Kidney (tissue), 14 donors: ENCODE results near the gene MIER1. TPM values are rescaled to one million over a fixed set of nuclear protein-coding genes. Genes with fewer than 3 reads are reported as not detected.

Experiments used
- DNase-seq, 5 donors: peaks; one replicate each; pipeline ENCODE4 v3.0.0-alpha.2; 2013 to 2020
- FAIRE-seq: peaks from 2 replicates; lab custom pipeline; 2012; peaks lifted over from hg19 to GRCh38; lab: Jason Lieb, UNC
- H3K27ac ChIP-seq, 2 donors: one replicate each; pipeline ENCODE4 v1.7.0; 2013; ENCODE audit warnings: low read depth in 2 of 2, low read length in 2 of 2, inconsistent platforms in 1 of 2
- H3K27me3 ChIP-seq: one replicate; pipeline ENCODE4 v1.7.1; 2013; ENCODE audit warnings: low read length, inconsistent platforms; ENCODE audit not compliant: control insufficient read depth, insufficient read depth
- H3K36me3 ChIP-seq, 3 donors: one replicate each; pipeline versions ENCODE4 v1.7.0 to v1.7.1; 2013; ENCODE audit warnings: low read length in 3 of 3, control low read depth in 1 of 3, inconsistent platforms in 1 of 3; ENCODE audit not compliant: insufficient read depth in 3 of 3, control insufficient read depth in 2 of 3
- H3K4me1 ChIP-seq, 3 donors: one replicate each; pipeline versions ENCODE4 v1.7.0 to v1.7.1; 2013; ENCODE audit warnings: low read length in 3 of 3, inconsistent platforms in 1 of 3, low read depth in 1 of 3; ENCODE audit not compliant: control insufficient read depth in 2 of 3, insufficient read depth in 2 of 3
- H3K4me3 ChIP-seq, 3 donors: one replicate each; pipeline versions ENCODE4 v1.7.0 to v1.8.1; 2013; ENCODE audit warnings: low read length in 3 of 3, control low read depth in 1 of 3, inconsistent platforms in 1 of 3
- H3K9ac ChIP-seq, 3 donors: one replicate each; pipeline versions ENCODE4 v1.7.0 to v1.7.1; 2013; ENCODE audit warnings: low read length in 3 of 3, control low read depth in 1 of 3, inconsistent platforms in 1 of 3
- H3K9me3 ChIP-seq, 3 donors: one replicate each; pipeline versions ENCODE4 v1.7.0 to v1.7.1; 2013; ENCODE audit warnings: low read length in 3 of 3, control low read depth in 1 of 3, inconsistent platforms in 1 of 3; ENCODE audit not compliant: control insufficient read depth in 2 of 3, insufficient read depth in 1 of 3
- CTCF ChIP-seq: IDR thresholded peaks from 3 replicates; pipeline ENCODE4 v1.5.1; 2012; ENCODE audit warnings: mild to moderate bottlenecking, moderate library complexity, borderline replicate concordance; ENCODE audit not compliant: insufficient read depth; ENCODE audit errors: extremely low read depth
- intact Hi-C: fragments of 100-400 bp; cut with DNase I; formaldehyde crosslinking; loops from one replicate; pipeline ENCODE4 v1.11.1; 2022
- polyA plus RNA-seq: library from polyadenylated mRNA; stranded (reverse); fragments of 350-450 nt; fragmentation: Illumina TruSeq; extraction: RNeasy Lipid Tissue Mini Kit (QIAGEN cat#74804); gene quantifications from one replicate; pipeline ENCODE4 v1.2.3, GENCODE V29; 2014; ENCODE audit warnings: low read depth, low replicate concordance; ENCODE audit not compliant: insufficient read depth
- total RNA-seq: library from RNA; stranded (reverse); fragmentation: NEBNext Ultra II Directional; extraction: Animal tissue kit (Norgen Biotek cat#: 25700); gene quantifications from one replicate; pipeline ENCODE4 v1.2.1, GENCODE V29; 2021
- donor health status: control.
- donor health status: control.
- donor health status: control.
- donor health status: control.
- donor health status: control.
- donor health status: DM: yes; HTN: yes; CAD: no.
- donor health status: Normal renal cell carcinoma (clear cell type).

MIER1 gene
- total and polyA plus RNA-seq, 2 donors from 2014 or later: 9.4 to 47.6 TPM

- Histone ChIP-seq H3K4me3 (peak overlapping the region; percentile 65 to 98 (median 85)), H3K27ac (peak overlapping the region; percentile 89 to 96), H3K4me1 (peaks cover 0 to 17% (median 8%) of the 10 kb centered on the region in 3 donors), H3K9ac (peak overlapping the region; percentile 45 to 86 (median 63)), H3K27me3 (no peaks in the 10 kb centered on the region), H3K9me3 (no peaks in the 10 kb centered on the region), H3K36me3 (no peaks in the 10 kb centered on the region)
- intact Hi-C loops: no loop called here
- no peak for TF ChIP-seq CTCF
- FAIRE-seq (no peak), DNase-seq (no peak)
Measured at GRCh38 chr1:66925558-66925910, 744 bp downstream of the MIER1 start.

- peak overlapping the region; percentile 89 to 96 for H3K27ac ChIP-seq
- peak overlapping the region; percentile 65 to 98 (median 85) for H3K4me3 ChIP-seq
- H3K4me1 ChIP-seq: peaks cover 0 to 17% (median 8%) of the 10 kb centered on the region in 3 donors
- H3K36me3 ChIP-seq: no peaks in the 10 kb centered on the region
- intact Hi-C loops: no loop called here
- no peak for FAIRE-seq
- no peaks in the 10 kb centered on the region for H3K9me3 ChIP-seq
- DNase-seq: peak in 3 of 5 donors; percentile 3 to 47 (median 11)
- no peaks in the 10 kb centered on the region for H3K27me3 ChIP-seq
- peak overlapping the region; percentile 45 to 86 (median 63) for H3K9ac ChIP-seq
- no peak for TF ChIP-seq CTCF
Measured at GRCh38 chr1:66925944-66926343, 1.2 kb downstream of the MIER1 start.

GRCh38 chr1:66927528-66927927 is 2.7 kb downstream of the MIER1 start:
- no peak for TF ChIP-seq CTCF
- DNase-seq: no peak
- Histone ChIP-seq H3K9me3 (no peaks in the 10 kb centered on the region), H3K27me3 (no peaks in the 10 kb centered on the region), H3K27ac (no peak overlapping the region), H3K36me3 (no peaks in the 10 kb centered on the region), H3K4me1 (peaks cover 0 to 19% (median 8%) of the 10 kb centered on the region in 3 donors), H3K9ac (no peak overlapping the region), H3K4me3 (no peak overlapping the region)
- intact Hi-C loops: no loop called here
- FAIRE-seq: no peak
